ENCODE measurements around the gene MOB3B. TPM values are rescaled to one million over a fixed set of nuclear protein-coding genes. Genes with fewer than 3 reads are reported as not detected.
"Not testable (repeated sequence)": the region's sequence is repeated elsewhere in the genome, so short reads cannot be mapped to it uniquely, and the experiment has no call there.

MOB3B gene
- total RNA-seq, 4 donors from 2014 or later = 9.8 to 17.6 (median 14.6) TPM

DNA sequence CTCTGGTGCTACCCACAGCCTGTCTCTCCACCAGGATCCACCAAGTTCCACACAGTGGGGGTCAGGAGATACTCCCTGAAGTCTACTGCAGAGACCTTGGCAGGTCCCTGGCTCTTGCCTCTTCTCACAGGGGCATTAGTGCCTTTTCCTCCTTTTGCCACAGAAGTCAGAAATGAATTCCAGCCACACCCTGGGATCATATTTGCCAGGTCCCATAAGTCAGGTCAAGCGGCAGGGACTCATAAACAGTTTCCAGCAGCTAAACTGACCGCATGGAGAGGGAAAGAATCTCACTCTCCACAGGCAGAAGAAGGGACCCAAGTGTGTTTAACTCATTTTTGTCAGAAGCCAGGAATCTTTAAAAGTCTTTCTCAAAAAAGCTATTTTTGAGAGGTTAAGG lies 18.8 kb downstream of the MOB3B start:
- intact Hi-C loops (cut with DNase I) = no loop called here
- Histone ChIP-seq H3K36me3 (no peaks in the 10 kb centered on the region), H3K9me3 (no peaks in the 10 kb centered on the region), H3K27me3 (no peaks in the 10 kb centered on the region), H3K4me3 (replicated peaks in 1 of 3) (no peak overlapping the region), H3K27ac (no peak overlapping the region), H3K4me1 (peaks cover 6% of the 10 kb centered on the region in 2 donors)
- TF ChIP-seq CTCF (IDR thresholded peaks at IDR 0.05) (no peak), POLR2A (IDR thresholded peaks at IDR 0.05) (no peak)
- no peak for DNase-seq
- 90 to 92% methylated on average over 2 of the region's 2 CpGs for WGBS, 2 donors

- H3K4me3 ChIP-seq (replicated peaks in 1 of 3) = no peak overlapping the region
- intact Hi-C loops (cut with DNase I) = no loop called here
- no peak for DNase-seq
- no peaks in the 10 kb centered on the region for H3K27me3 ChIP-seq
- H3K9me3 ChIP-seq = no peaks in the 10 kb centered on the region
- WGBS, 2 donors = 49 to 74% methylated on average over 2 of the region's 2 CpGs
- no peaks in the 10 kb centered on the region for H3K36me3 ChIP-seq
- H3K27ac ChIP-seq = no peak overlapping the region
- H3K4me1 ChIP-seq = peaks cover 9 to 10% of the 10 kb centered on the region in 2 donors
- TF ChIP-seq POLR2A (IDR thresholded peaks at IDR 0.05) = no peak
- TF ChIP-seq CTCF (IDR thresholded peaks at IDR 0.05) = no peak
These were observed 22.6 kb downstream of the MOB3B start for GRCh38 chr9:27506981-27507380.

DNA sequence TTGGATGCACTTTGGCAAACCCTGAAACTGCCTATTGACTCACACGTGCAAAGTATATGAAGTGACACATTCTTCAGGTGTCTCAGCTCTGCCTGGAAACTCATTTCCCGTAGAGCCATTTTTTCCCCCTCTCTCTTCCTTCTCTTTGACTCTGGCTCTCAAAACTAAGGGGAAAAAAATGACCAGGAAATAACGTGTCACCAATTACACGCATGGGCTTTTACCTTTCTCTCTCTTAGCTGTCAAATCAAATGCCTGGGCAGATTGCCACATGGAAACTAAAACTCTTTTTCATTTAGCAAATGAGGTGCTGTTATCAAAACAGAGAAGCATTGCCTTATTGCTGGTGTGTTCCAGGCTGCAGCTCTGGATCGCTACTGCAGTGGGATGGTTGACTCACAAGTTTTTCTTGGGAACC lies 23.9 kb downstream of the MOB3B start:
- intact Hi-C loops (cut with DNase I) = no loop called here
- H3K27ac ChIP-seq = no peak overlapping the region
- H3K27me3 ChIP-seq = no peaks in the 10 kb centered on the region
- peaks cover 9 to 10% of the 10 kb centered on the region in 2 donors for H3K4me1 ChIP-seq
- TF ChIP-seq CTCF (IDR thresholded peaks at IDR 0.05) (no peak), POLR2A (IDR thresholded peaks at IDR 0.05) (no peak)
- peak in 1 of 2 donors; percentile 10 for DNase-seq
- H3K4me3 ChIP-seq (replicated peaks in 1 of 3) = no peak overlapping the region
- 34 to 37% methylated on average over 5 of the region's 5 CpGs for WGBS, 2 donors
- H3K9me3 ChIP-seq = no peaks in the 10 kb centered on the region
- H3K36me3 ChIP-seq = no peaks in the 10 kb centered on the region

DNA sequence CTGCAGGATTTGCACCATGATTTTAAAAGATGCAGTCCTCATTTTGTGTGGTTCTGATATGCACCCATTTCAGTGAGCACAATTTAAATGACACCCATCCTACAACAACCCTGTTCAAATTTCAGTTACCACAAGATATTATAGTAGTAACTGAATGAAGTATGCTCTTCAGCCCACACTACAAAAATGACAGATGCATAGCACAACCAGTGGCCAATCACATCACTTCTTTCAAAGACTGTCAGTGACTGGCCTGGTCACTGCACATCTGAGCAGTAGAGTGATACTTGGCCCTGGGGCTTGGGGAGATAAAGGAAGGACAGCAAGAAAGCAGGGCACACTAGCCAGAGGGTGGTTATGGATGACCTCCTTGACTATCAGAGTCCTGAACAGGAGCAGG lies 25.4 kb downstream of the MOB3B start:
- no peaks in the 10 kb centered on the region for H3K9me3 ChIP-seq
- H3K4me1 ChIP-seq = peaks cover 9 to 10% of the 10 kb centered on the region in 2 donors
- DNase-seq = no peak
- H3K4me3 ChIP-seq (replicated peaks in 1 of 3) = no peak overlapping the region
- no peaks in the 10 kb centered on the region for H3K27me3 ChIP-seq
- intact Hi-C loops (cut with DNase I) = no loop called here
- no peaks in the 10 kb centered on the region for H3K36me3 ChIP-seq
- TF ChIP-seq CTCF (IDR thresholded peaks at IDR 0.05) = no peak
- no peak overlapping the region for H3K27ac ChIP-seq

- TF ChIP-seq CTCF (IDR thresholded peaks at IDR 0.05) (no peak), POLR2A (IDR thresholded peaks at IDR 0.05) (no peak)
- Histone ChIP-seq H3K36me3 (no peaks in the 10 kb centered on the region), H3K4me1 (peaks cover 9 to 10% of the 10 kb centered on the region in 2 donors), H3K9me3 (no peaks in the 10 kb centered on the region), H3K27me3 (no peaks in the 10 kb centered on the region), H3K4me3 (replicated peaks in 1 of 3) (no peak overlapping the region), H3K27ac (no peak overlapping the region)
- intact Hi-C loops (cut with DNase I) = no loop called here
- 80 to 83% methylated on average over 4 of the region's 4 CpGs for WGBS, 2 donors
- DNase-seq = no peak
These were observed 26.0 kb downstream of the MOB3B start for GRCh38 chr9:27503623-27504022.

GRCh38 chr9:27500902-27501301 lies 28.7 kb downstream of the MOB3B start:
- H3K27ac ChIP-seq; DNase-seq; H3K4me3 ChIP-seq (replicated peaks in 1 of 3); H3K27me3 ChIP-seq; H3K9me3 ChIP-seq; H3K36me3 ChIP-seq; intact Hi-C loops (cut with DNase I): not testable (repeated sequence)
- H3K4me1 ChIP-seq = peaks cover 4 to 11% of the 10 kb centered on the region in 2 donors
- 93 to 94% methylated on average over 3 of the region's 3 CpGs for WGBS, 2 donors
